ENCODE data around the gene BET1L.

DNA sequence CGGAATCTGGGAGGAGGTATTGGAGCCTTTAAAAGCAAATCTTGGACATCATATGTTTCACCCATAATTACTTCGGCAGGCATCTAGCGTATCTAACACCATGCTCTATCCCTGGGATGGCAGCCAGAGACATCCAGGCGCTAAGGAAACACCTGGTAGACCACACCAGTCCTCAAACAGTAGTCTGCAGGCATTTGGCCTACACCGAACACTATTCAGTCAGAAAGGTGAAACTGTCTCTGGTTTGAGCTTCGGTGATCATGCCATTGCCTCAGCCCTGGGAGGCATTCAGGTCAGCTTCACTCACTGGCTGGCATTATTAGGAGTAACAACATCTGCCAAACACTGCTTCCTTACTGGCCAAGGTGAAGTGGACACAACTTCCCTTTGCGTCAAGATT lies 17.2 kb upstream of the BET1L start:
- TF ChIP-seq, protein P1, sequence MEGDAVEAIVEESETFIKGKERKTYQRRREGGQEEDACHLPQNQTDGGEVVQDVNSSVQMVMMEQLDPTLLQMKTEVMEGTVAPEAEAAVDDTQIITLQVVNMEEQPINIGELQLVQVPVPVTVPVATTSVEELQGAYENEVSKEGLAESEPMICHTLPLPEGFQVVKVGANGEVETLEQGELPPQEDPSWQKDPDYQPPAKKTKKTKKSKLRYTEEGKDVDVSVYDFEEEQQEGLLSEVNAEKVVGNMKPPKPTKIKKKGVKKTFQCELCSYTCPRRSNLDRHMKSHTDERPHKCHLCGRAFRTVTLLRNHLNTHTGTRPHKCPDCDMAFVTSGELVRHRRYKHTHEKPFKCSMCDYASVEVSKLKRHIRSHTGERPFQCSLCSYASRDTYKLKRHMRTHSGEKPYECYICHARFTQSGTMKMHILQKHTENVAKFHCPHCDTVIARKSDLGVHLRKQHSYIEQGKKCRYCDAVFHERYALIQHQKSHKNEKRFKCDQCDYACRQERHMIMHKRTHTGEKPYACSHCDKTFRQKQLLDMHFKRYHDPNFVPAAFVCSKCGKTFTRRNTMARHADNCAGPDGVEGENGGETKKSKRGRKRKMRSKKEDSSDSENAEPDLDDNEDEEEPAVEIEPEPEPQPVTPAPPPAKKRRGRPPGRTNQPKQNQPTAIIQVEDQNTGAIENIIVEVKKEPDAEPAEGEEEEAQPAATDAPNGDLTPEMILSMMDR (conservative IDR thresholded peaks at IDR 0.05; ENCODE audit: low read depth, low read length), result no peak
- no peak for TF ChIP-seq EZH2 (IDR thresholded peaks at IDR 0.05; ENCODE audit: borderline replicate concordance, low read depth, low read length, poor library complexity, severe bottlenecking)
